HG02610 (cell line): ENCODE results near the gene PCGF2.

ENCODE experiments used
- ATAC-seq: cut with Tn5 transposase; IDR thresholded peaks from one replicate; pipeline ENCODE4 v1.9.1; 2021; ENCODE audit warnings: mild to moderate bottlenecking, moderate library complexity; ENCODE audit not compliant: unreplicated experiment

Gene PCGF2

GRCh38 chr17:38751808-38752307, 3.7 kb upstream of the PCGF2 start:
- ATAC-seq = no peak

GRCh38 chr17:38751144-38751807, 3.1 kb upstream of the PCGF2 start:
- ATAC-seq = no peak

DNA sequence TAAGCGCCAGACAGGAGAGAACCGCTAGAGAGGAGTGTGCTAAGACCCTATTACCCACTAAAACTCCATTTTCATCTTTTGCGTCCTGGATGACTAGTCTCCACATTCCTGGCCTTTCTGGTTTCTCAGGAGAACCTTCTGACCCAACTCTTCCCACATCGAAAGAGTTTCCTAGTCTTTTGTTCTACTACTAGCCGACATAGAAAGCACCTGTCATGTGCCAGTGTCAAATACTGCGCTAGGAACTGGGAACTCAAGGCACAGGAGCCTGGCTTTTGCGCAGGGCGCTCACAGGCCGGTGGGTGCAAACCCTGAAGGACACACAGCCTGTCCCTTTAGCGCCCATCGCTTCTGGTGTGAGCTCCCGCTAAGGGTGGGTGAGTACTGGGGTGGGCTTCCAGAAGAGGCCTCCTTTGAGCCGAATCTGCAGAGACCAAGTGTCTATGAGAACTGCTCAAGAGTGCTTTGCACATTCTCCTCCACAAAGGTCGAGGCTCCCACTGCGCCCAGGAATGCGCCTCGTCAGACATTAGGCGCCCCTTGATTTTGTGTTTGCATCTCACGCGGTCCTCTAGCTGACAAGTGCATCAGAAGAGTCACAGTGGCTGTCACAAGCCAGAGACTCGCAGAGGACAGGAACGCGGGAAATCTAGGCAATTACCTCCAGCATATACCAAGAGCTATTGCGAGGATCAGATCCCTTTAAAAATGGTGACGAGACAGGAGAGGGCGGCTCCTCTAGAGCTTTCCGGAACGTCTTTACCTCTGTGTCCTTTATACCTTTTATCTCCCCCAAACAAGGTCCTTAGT, 2.4 kb upstream of the PCGF2 start:
- ATAC-seq = no peak

DNA sequence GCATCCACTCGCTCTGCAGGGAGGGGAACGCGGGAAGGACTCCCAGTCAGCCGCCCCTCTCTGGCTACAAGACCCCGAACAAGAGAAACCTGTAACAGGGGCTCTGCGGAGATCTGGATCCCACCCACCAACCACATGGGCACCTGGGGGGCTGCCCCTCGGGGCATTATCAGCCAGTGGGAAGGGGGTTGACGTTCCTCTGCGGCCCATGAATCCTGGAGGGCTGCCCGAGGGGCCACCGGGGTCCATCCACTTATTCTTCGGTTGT, 1.8 kb upstream of the PCGF2 start:
- no peak for ATAC-seq

DNA sequence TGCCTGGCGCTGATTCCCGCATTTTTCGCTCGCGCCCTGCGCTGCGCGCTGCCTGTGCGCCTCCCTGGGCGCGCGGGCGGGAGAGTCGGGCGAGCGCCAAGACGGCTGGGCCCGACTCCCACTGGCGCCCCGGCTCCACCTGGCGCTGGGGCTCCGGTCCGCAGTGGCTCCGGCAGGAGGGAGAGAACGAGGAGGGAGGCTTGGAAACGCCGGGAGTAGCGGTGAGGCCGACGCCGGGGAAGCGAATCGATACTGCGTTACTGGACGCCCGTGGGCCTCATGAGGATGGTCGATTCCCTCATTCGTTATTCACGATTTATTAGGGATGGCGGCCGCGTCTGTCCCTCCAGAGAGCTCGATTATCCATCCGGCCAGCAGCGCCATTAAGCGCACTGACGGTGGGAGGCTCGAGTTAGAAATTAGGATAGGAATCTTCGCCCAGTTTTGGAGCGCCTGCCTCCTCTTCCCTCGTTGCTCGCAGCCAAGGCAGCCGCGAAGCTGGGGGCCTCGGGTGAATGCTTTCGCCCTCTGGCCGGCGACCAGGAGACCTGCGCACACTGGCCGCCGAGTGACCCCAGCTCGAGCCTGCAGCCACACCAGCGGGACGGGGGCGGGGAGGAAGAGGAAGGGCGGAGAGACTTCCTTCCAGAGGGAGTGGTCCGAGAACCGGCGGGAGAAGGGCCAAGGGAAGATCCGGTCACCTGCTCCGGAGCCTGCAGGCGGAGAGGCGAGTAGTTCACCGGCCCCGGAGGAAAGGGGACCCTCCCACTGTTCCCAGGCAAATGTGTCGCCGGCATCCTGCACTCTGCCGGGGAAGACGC, 1.3 kb upstream of the PCGF2 start:
- ATAC-seq = no peak

DNA sequence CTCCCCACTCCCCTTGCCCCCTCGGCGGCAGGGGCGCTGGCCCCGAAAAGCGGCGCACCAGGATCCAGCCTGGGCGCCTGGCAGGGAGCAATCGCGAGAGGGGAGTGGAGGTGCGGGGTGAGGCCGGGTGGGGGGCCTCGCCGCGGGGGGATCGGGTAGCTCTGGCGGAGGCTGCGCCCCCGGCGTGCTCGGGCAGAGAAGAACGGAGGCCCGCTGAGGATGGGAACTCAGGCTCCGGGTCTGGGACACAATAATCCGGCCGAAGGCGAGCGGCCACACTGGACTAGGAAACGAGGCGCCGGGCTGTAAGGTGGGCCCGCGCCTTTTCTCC, 721 bp upstream of the PCGF2 start:
- ATAC-seq = no peak

GRCh38 chr17:38747463-38748148, 530 bp downstream of the PCGF2 start:
- no peak for ATAC-seq

DNA sequence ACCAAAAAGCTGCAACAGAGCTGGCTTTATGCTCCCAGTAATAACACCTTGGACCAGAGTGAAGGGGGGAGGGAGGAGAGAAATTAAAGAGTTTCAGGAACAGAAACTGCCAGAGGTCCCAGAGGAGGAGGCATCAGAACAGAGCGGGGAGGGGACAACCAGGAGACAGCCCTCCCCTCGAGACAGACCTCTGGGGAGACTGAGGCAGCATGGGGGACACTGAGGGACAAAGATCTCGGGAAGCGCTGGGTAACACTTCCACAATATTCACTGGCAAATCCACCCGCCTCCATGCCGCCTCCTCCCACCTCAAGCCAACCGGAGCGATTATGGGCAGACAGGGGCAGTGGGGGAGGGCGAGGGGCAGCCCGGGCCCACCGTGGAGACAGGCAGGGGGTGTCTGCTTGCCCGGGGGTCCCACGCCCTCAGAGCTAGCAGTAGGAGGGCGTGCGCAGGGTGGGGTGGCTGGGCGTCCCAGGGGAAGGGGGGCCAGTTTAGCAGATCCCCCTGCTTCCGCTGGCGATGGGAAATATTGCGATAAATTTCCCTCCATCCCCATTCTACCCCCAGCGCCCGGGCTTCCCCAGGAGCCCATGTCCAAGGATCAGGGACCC, 1.2 kb downstream of the PCGF2 start:
- no peak for ATAC-seq

- no peak for ATAC-seq
Measured at GRCh38 chr17:38746004-38746848, 1.9 kb downstream of the PCGF2 start.

DNA sequence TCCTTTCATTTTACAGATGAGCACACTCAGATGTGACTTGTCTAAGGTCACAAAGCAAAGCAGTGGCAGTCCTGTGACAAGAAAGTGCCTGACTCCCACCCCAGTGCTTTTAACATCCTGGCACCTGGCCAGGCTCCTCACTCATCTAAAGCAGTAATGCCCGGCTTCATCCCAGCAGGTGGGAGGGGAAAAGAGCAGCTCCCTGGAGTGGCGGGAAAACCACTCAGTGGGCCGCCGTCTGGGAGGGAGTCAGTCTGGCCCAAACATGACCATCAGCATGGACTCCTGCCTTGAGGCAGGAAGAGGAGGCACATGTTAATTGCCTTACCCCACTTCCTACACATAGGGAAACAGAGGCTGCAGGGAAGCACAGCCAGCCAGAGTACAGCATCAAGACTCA, 2.6 kb downstream of the PCGF2 start:
- no peak for ATAC-seq

- ATAC-seq = no peak
Measured at GRCh38 chr17:38743556-38744171, 4.5 kb downstream of the PCGF2 start.

DNA sequence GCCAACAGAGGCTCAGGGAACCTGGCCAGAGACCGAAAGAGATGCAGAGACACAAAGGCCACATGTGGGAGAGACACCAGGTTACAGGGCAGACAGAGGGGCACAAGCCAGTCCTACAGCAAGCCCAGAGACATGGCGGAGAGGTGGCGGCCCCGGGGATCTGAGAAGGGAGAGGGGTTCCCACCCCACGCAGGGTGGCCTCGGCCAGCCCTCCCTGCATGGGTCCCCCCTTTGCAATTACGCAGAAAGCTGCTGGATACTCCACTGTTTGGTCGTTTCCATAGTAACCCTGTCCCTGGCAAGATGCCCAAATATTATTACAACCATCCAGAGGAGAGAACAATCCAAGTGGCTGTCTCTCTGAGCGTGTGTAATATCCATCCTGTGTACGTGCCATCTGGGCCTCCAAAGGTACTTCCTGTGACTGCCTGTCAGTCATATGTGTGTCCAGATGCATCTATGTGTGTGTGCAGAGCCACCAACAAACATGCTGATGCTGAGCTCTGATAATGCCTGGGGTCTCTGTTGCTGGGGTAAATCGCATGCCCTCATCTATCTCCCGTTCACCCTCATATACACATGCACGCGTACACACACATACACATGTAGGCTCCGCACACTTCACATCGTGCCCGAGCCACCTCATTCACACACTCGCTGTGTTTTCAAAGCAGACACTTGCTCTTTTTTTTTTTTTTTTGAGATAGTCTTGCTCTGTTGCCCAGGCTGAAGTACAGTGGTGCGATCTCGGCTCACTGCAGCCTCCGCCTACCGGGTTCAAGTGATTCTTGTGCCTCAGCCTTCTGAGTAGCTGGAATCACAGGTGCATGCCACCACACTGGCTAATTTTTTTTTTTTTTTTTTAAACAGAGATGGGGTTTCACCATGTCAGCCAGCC, 5.5 kb downstream of the PCGF2 start:
- no peak for ATAC-seq

- ATAC-seq = no peak
Measured at GRCh38 chr17:38741921-38742410, 6.2 kb downstream of the PCGF2 start.

GRCh38 chr17:38741461-38741860, 6.7 kb downstream of the PCGF2 start:
- ATAC-seq = no peak

DNA sequence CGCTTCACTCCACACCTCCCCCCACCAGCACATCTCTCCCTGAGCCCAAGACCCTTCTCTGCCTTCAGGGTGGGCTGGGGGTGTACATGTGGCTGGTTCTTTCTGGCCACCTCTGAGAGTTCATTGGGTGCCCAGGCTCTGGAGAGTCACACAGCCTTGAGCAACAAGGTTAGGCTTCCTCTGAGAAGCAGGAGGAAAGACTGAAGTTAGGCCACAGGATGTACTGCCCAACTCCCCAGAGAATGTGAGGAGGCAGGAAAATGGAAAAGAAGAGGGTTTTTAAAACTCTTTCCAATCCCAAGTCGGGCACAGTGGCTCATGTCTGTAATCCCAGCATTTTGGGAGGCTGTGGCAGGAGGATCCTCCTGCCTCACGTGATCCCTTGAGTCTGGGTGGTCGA, 7.3 kb downstream of the PCGF2 start:
- ATAC-seq = no peak

DNA sequence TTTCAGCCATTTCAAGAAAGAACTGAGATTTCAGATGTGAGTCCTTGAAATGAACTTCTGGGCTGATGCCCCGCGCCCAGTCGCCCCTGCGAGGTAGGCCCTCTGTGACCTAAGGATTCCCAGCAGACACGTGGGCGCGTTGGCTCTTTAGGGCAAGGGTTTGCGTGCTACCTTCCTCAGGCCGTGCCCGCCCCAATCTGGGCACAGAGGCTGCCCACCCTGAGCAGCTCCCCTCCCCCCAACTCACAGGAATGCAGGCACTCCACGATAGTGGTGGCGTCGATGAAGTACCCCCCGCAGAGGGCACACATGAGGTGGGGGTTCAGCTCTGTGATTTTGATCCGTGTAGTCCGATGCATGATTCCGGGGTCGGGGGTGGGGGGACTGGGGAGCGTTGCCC, 8.1 kb downstream of the PCGF2 start:
- no peak for ATAC-seq

GRCh38 chr17:38739305-38739704, 8.8 kb downstream of the PCGF2 start:
- ATAC-seq = no peak

DNA sequence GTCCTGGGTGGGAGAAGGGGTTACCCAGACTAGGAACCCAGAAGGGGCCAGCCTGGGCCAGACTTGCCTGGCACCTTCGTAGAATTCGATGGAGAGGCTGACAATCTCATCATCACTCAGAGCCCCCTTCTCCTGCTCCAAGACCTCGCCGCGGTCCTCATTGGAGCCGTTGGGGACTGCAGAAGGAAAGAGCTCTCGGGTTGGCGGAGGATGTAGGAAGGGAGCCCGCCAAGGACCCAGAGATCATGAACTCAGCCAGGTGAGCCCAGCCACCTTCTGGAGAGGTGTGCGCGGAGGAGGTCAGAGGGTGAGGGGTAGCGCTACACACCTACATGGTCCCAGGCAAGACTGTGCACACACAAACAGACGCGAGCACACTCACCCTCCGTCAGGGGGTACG, 9.4 kb downstream of the PCGF2 start:
- no peak for ATAC-seq
